KBM-7 (cell line): ENCODE data around the gene RELN.

ENCODE experiments used
- DNase-seq: peaks from one replicate; pipeline ENCODE4 v3.0.0-alpha.2; 2015
- in situ Hi-C: fragments of 300-500 bp; cut with MboI; formaldehyde crosslinking; loops from 2 replicates; pipeline ENCODE4 v1.14.3; 2020; ENCODE audit warnings: low sequenced_read_pairs, low pct_unique_long_range_greater_than_20kb, mixed read lengths

Gene RELN

DNA sequence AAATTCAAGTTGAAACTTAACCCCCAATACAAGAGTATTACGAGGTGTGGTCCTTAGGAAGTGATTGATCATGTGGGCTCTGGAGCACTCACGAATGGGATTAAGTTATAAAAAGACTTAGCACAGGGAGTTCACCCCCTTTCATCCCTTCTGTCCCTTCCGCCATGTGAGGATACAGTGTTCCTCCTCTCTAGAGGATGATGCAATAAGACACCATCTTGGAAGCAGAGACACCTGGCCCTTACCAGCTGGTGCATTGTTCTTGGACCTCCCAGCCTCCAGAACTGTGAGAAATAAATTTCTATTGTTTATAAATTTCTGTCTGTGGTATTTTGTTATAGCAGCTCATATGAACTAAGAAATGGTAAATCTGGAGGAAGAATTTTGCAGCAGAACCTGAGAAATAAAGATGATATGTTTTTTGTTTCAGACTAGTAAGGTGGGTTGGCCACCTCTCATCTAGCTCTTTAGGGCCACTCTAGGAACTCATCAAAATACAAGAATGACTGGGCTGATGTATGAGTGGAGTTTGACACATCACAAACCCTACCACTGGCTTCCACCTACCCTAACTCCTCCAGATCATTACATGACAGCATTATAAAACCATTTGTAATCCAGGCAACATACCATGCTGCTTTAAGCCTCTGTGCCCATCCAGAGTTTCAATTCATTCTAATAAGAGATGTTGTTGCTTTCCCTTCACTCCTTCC is 565.8 kb downstream of the RELN start:
- in situ Hi-C loops, result no loop called here
- no peak for DNase-seq
